AG10803 (cell line): Measurements from ENCODE around the gene ZMYND15.

ENCODE experiments used
- DNase-seq: peaks from one replicate; pipeline ENCODE4 v3.0.0; 2010; ENCODE audit warnings: low read depth
- H3K4me3 ChIP-seq: 2 replicates; pipeline ENCODE4 v1.5.1; 2011; ENCODE audit warnings: mild to moderate bottlenecking, low read length, control low read depth
- CTCF ChIP-seq: conservative IDR thresholded peaks from 2 replicates; pipeline ENCODE4 v1.5.1; 2011; ENCODE audit warnings: mild to moderate bottlenecking, low read length, control low read depth, inconsistent platforms

The ZMYND15 gene

GRCh38 chr17:4725646-4726310, 13.9 kb upstream of the ZMYND15 start:
- H3K4me3 ChIP-seq = no peak overlapping the region
- no peak for DNase-seq
- no peak for TF ChIP-seq CTCF

GRCh38 chr17:4728124-4728523, 11.5 kb upstream of the ZMYND15 start:
- DNase-seq = no peak
- TF ChIP-seq CTCF = no peak
- no peak overlapping the region for H3K4me3 ChIP-seq

GRCh38 chr17:4733073-4733531, 6.5 kb upstream of the ZMYND15 start:
- no peak overlapping the region for H3K4me3 ChIP-seq
- no peak for TF ChIP-seq CTCF
- DNase-seq = no peak

- no peak for DNase-seq
- H3K4me3 ChIP-seq = no peak overlapping the region
- TF ChIP-seq CTCF = no peak
Observed at GRCh38 chr17:4734857-4735475, 4.7 kb upstream of the ZMYND15 start.

GRCh38 chr17:4735876-4736651, 3.6 kb upstream of the ZMYND15 start:
- no peak for TF ChIP-seq CTCF
- DNase-seq = peak; percentile 42
- no peak overlapping the region for H3K4me3 ChIP-seq

- no peak for DNase-seq
- TF ChIP-seq CTCF = no peak
- H3K4me3 ChIP-seq = peak overlapping the region; percentile 66
Observed at GRCh38 chr17:4738136-4739121, 1.2 kb upstream of the ZMYND15 start.
